H1 (cell line): ENCODE measurements around the gene SLC12A4. TPM values are rescaled to one million over a fixed set of nuclear protein-coding genes. Genes with fewer than 3 reads are reported as not detected.

Experiments used
- POLR2AphosphoS5 ChIP-seq: IDR thresholded peaks from 2 replicates; pipeline ENCODE4 v1.6.1; 2011; ENCODE audit warnings: low read depth, low read length
- RAD21 ChIP-seq, 2 experiments: IDR thresholded peaks in 1 of 2; conservative IDR thresholded peaks in 1 of 2; 2 replicates each; pipeline ENCODE4 v1.6.1; 2011; ENCODE audit warnings: low read depth in 2 of 2, low read length in 2 of 2, improper control_type of control experiment in 1 of 2, inconsistent platforms in 1 of 2, mild to moderate bottlenecking in 1 of 2, moderate library complexity in 1 of 2
- SP1 ChIP-seq: IDR thresholded peaks from 2 replicates; pipeline ENCODE4 v1.6.1; 2011; ENCODE audit warnings: low read depth, low read length
- SP2 ChIP-seq: IDR thresholded peaks from 2 replicates; pipeline ENCODE4 v1.6.1; 2012; ENCODE audit warnings: mild to moderate bottlenecking, low read length, inconsistent platforms
- SP4 ChIP-seq: IDR thresholded peaks from 2 replicates; pipeline ENCODE4 v1.6.1; 2012; ENCODE audit warnings: low read length, inconsistent platforms
- TAF7 ChIP-seq: optimal IDR thresholded peaks from 2 replicates; pipeline ENCODE3; 2011; ENCODE audit warnings: low read depth, mild to moderate bottlenecking, inconsistent platforms, low read length, moderate library complexity, borderline replicate concordance
- polyA plus RNA-seq, 7 experiments: library from polyadenylated mRNA; depleted of rRNA in 3 of 7; stranded (reverse) in 5 of 7; unstranded in 2 of 7; fragments of >200 nt in 5 of 7; fragments of 200-250 nt in 2 of 7; gene quantifications; 1 replicate in 5 of 7; 2 replicates in 1 of 7; 4 replicates in 1 of 7; pipeline versions ENCODE4 v1.2.1 to v1.2.3, GENCODE V29; 2011 to 2013; ENCODE audit warnings: missing spikeins in 2 of 7, mixed read lengths in 2 of 7
- total RNA-seq: library from RNA; stranded (reverse); fragmentation: NEBNext Ultra II Directional; extraction: Animal tissue kit (Norgen Biotek cat#: 25700); gene quantifications from 2 replicates; pipeline ENCODE4 v1.2.1, GENCODE V29; 2021
- TF ChIP-seq, protein P1 (sequence below): fragments of 300-600 bp; sonication (generic); IDR thresholded peaks from 2 replicates; pipeline ENCODE4 v1.7.1; 2012; ENCODE audit warnings: low read length, moderate library complexity, mild to moderate bottlenecking, inconsistent platforms; ENCODE audit not compliant: insufficient replicate concordance

The SLC12A4 gene
- total and polyA plus RNA-seq, 2 of the 8 experiments (the other 6 are each of a cell fraction or from before 2014, with no cell fraction given), result 41.3 to 49.3 TPM

DNA sequence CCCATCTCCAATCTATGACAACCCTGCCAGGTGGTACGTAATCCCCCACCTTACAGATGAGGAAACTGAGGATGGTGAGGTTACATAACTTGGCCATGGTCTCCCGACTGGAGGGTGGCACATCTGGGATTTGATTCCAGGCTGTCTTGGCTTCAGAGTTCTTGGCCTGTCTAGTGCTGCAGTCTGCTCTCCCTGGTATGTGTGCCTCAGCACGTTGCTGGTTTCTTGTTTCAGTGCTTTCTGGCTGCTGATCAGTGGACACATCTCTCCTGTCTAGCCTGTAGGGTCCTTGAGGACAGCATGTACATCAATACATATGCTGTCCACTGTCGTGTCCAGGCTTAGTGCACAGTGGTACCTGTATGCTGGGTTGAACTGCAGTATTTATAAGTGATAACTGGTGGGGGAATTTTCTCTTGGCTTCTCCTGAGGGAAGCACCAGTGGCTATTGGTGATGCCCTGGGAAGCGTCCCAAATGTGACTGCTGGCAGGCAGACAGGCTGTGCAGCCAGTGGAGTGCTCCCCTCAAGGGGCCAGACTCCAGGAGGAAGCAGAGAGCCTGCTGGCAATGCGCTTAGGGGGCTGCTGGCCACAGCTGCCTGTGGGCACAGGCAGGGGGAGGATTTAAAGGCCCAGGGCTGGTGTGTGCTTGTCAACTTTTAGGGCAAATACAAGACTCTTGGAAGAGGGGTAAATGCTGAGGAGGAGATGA lies 51.1 kb downstream of the SLC12A4 start (continued):
- TF ChIP-seq, protein P1, sequence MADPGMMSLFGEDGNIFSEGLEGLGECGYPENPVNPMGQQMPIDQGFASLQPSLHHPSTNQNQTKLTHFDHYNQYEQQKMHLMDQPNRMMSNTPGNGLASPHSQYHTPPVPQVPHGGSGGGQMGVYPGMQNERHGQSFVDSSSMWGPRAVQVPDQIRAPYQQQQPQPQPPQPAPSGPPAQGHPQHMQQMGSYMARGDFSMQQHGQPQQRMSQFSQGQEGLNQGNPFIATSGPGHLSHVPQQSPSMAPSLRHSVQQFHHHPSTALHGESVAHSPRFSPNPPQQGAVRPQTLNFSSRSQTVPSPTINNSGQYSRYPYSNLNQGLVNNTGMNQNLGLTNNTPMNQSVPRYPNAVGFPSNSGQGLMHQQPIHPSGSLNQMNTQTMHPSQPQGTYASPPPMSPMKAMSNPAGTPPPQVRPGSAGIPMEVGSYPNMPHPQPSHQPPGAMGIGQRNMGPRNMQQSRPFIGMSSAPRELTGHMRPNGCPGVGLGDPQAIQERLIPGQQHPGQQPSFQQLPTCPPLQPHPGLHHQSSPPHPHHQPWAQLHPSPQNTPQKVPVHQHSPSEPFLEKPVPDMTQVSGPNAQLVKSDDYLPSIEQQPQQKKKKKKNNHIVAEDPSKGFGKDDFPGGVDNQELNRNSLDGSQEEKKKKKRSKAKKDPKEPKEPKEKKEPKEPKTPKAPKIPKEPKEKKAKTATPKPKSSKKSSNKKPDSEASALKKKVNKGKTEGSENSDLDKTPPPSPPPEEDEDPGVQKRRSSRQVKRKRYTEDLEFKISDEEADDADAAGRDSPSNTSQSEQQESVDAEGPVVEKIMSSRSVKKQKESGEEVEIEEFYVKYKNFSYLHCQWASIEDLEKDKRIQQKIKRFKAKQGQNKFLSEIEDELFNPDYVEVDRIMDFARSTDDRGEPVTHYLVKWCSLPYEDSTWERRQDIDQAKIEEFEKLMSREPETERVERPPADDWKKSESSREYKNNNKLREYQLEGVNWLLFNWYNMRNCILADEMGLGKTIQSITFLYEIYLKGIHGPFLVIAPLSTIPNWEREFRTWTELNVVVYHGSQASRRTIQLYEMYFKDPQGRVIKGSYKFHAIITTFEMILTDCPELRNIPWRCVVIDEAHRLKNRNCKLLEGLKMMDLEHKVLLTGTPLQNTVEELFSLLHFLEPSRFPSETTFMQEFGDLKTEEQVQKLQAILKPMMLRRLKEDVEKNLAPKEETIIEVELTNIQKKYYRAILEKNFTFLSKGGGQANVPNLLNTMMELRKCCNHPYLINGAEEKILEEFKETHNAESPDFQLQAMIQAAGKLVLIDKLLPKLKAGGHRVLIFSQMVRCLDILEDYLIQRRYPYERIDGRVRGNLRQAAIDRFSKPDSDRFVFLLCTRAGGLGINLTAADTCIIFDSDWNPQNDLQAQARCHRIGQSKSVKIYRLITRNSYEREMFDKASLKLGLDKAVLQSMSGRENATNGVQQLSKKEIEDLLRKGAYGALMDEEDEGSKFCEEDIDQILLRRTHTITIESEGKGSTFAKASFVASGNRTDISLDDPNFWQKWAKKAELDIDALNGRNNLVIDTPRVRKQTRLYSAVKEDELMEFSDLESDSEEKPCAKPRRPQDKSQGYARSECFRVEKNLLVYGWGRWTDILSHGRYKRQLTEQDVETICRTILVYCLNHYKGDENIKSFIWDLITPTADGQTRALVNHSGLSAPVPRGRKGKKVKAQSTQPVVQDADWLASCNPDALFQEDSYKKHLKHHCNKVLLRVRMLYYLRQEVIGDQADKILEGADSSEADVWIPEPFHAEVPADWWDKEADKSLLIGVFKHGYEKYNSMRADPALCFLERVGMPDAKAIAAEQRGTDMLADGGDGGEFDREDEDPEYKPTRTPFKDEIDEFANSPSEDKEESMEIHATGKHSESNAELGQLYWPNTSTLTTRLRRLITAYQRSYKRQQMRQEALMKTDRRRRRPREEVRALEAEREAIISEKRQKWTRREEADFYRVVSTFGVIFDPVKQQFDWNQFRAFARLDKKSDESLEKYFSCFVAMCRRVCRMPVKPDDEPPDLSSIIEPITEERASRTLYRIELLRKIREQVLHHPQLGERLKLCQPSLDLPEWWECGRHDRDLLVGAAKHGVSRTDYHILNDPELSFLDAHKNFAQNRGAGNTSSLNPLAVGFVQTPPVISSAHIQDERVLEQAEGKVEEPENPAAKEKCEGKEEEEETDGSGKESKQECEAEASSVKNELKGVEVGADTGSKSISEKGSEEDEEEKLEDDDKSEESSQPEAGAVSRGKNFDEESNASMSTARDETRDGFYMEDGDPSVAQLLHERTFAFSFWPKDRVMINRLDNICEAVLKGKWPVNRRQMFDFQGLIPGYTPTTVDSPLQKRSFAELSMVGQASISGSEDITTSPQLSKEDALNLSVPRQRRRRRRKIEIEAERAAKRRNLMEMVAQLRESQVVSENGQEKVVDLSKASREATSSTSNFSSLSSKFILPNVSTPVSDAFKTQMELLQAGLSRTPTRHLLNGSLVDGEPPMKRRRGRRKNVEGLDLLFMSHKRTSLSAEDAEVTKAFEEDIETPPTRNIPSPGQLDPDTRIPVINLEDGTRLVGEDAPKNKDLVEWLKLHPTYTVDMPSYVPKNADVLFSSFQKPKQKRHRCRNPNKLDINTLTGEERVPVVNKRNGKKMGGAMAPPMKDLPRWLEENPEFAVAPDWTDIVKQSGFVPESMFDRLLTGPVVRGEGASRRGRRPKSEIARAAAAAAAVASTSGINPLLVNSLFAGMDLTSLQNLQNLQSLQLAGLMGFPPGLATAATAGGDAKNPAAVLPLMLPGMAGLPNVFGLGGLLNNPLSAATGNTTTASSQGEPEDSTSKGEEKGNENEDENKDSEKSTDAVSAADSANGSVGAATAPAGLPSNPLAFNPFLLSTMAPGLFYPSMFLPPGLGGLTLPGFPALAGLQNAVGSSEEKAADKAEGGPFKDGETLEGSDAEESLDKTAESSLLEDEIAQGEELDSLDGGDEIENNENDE, result no peak
- TF ChIP-seq SP1 (no peak), TAF7 (no peak), RAD21 (IDR thresholded peaks at IDR 0.05 in 1 of 2, conservative IDR thresholded peaks at IDR 0.05 in 1 of 2; ENCODE audit: low read depth in 2 of 2, low read length in 2 of 2) (no peak), SP2 (no peak), POLR2AphosphoS5 (no peak), SP4 (no peak)
- TF ChIP-seq, all 59 proteins: peak for 0
